DOHH2 (cell line): Measurements from ENCODE around the gene IGSF10.
"Not testable (repeated sequence)": the region's sequence is repeated elsewhere in the genome, so short reads cannot be mapped to it uniquely, and the experiment has no call there.

ENCODE experiments used
- H3F3A ChIP-seq: fragments of 200-600 bp; sonication (generic), shearing (Covaris generic); 2 replicates; pipeline ENCODE4 v1.6.0; 2016; ENCODE audit warnings: antibody characterized with exemption, mild to moderate bottlenecking; ENCODE audit not compliant: control insufficient read depth, insufficient read depth
- H3K27ac ChIP-seq: fragments of 200-600 bp; sonication (generic); 2 replicates; pipeline ENCODE4 v1.5.1; 2014; ENCODE audit warnings: low read depth, mild to moderate bottlenecking, low read length, moderate library complexity
- H3K27me3 ChIP-seq: fragments of 200-600 bp; sonication (generic); 2 replicates; pipeline ENCODE4 v1.6.1; 2014; ENCODE audit warnings: mild to moderate bottlenecking, low read length, mixed read lengths; ENCODE audit not compliant: control insufficient read depth
- H3K36me3 ChIP-seq: fragments of 200-600 bp; sonication (generic); 2 replicates; pipeline ENCODE4 v1.6.1; 2014; ENCODE audit warnings: mild to moderate bottlenecking, low read length, moderate library complexity, mixed read lengths; ENCODE audit not compliant: control insufficient read depth
- H3K4me1 ChIP-seq: fragments of 200-600 bp; sonication (generic); 2 replicates; pipeline ENCODE4 v1.6.1; 2014; ENCODE audit warnings: mild to moderate bottlenecking, low read length, mixed read lengths; ENCODE audit not compliant: control insufficient read depth
- H3K4me2 ChIP-seq: fragments of 200-600 bp; sonication (generic); 2 replicates; pipeline ENCODE4 v1.6.0; 2014; ENCODE audit warnings: mild to moderate bottlenecking, low read length, moderate library complexity
- H3K4me3 ChIP-seq: fragments of 200-600 bp; sonication (generic); 2 replicates; pipeline ENCODE4 v1.5.1; 2014; ENCODE audit warnings: mild to moderate bottlenecking, low read length, mixed read lengths
- H3K79me2 ChIP-seq: fragments of 200-600 bp; sonication (generic); 2 replicates; pipeline ENCODE4 v1.6.1; 2014; ENCODE audit warnings: mild to moderate bottlenecking, low read length, mixed read lengths; ENCODE audit not compliant: control insufficient read depth
- H3K9me2 ChIP-seq: fragments of 200-600 bp; sonication (generic); replicated peaks from 2 replicates; pipeline ENCODE4 v1.6.1; 2014; ENCODE audit warnings: mild to moderate bottlenecking, low read length, mixed read lengths; ENCODE audit not compliant: control insufficient read depth
- H3K9me3 ChIP-seq: fragments of 200-600 bp; sonication (generic); 2 replicates; pipeline ENCODE4 v1.6.1; 2014; ENCODE audit warnings: antibody characterized with exemption, low read length, mixed read lengths; ENCODE audit not compliant: control insufficient read depth, insufficient read depth
- H4K20me1 ChIP-seq: fragments of 200-600 bp; sonication (generic); 2 replicates; pipeline ENCODE4 v1.6.0; 2014; ENCODE audit warnings: low read depth, mild to moderate bottlenecking, antibody characterized with exemption, low read length, moderate library complexity; ENCODE audit not compliant: control insufficient read depth, insufficient read depth
- CTCF ChIP-seq: fragments of 200-600 bp; sonication (generic); IDR thresholded peaks from one replicate; pipeline ENCODE4 v1.5.1; 2014; ENCODE audit warnings: antibody characterized with exemption, mild to moderate bottlenecking, low read depth, low read length; ENCODE audit not compliant: poor library complexity, severe bottlenecking
- EZH2phosphoT487 ChIP-seq: fragments of 200-600 bp; sonication (generic); IDR thresholded peaks from 2 replicates; pipeline ENCODE4 v1.6.1; 2017; ENCODE audit warnings: borderline replicate concordance, mild to moderate bottlenecking, antibody characterized with exemption, low read length, moderate library complexity, mixed read lengths

IGSF10 gene, protein sequence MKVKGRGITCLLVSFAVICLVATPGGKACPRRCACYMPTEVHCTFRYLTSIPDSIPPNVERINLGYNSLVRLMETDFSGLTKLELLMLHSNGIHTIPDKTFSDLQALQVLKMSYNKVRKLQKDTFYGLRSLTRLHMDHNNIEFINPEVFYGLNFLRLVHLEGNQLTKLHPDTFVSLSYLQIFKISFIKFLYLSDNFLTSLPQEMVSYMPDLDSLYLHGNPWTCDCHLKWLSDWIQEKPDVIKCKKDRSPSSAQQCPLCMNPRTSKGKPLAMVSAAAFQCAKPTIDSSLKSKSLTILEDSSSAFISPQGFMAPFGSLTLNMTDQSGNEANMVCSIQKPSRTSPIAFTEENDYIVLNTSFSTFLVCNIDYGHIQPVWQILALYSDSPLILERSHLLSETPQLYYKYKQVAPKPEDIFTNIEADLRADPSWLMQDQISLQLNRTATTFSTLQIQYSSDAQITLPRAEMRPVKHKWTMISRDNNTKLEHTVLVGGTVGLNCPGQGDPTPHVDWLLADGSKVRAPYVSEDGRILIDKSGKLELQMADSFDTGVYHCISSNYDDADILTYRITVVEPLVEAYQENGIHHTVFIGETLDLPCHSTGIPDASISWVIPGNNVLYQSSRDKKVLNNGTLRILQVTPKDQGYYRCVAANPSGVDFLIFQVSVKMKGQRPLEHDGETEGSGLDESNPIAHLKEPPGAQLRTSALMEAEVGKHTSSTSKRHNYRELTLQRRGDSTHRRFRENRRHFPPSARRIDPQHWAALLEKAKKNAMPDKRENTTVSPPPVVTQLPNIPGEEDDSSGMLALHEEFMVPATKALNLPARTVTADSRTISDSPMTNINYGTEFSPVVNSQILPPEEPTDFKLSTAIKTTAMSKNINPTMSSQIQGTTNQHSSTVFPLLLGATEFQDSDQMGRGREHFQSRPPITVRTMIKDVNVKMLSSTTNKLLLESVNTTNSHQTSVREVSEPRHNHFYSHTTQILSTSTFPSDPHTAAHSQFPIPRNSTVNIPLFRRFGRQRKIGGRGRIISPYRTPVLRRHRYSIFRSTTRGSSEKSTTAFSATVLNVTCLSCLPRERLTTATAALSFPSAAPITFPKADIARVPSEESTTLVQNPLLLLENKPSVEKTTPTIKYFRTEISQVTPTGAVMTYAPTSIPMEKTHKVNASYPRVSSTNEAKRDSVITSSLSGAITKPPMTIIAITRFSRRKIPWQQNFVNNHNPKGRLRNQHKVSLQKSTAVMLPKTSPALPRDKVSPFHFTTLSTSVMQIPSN (N-terminal part only)

GRCh38 chr3:151460774-151461450 lies at the start of gene IGSF10:
Gene IGSF10 (minus strand): TSS chr3:151461061. CDS start chr3:151458709, 2,352 bp downstream.
- Histone ChIP-seq H3K9me2 (no peaks in the 10 kb centered on the region), H3K4me1 (no peaks in the 10 kb centered on the region), H4K20me1 (no peaks in the 10 kb centered on the region), H3K9me3 (no peaks in the 10 kb centered on the region), H3K79me2 (no peaks in the 10 kb centered on the region), H3K4me3 (no peak within 1 kb of the TSS), H3K36me3 (no peaks in the 10 kb centered on the region), H3K27me3 (peaks cover 24% of the 10 kb centered on the region), H3F3A (no peaks in the 10 kb centered on the region), H3K4me2 (no peak within 1 kb of the TSS), H3K27ac (no peak within 1 kb of the TSS)
- TF ChIP-seq EZH2phosphoT487: no peak
- TF ChIP-seq CTCF: no peak

GRCh38 chr3:151509468-151510135 lies 48.7 kb upstream of the IGSF10 start:
- H3K79me2 ChIP-seq, H3K27me3 ChIP-seq, H3K36me3 ChIP-seq, H3K4me1 ChIP-seq, H3K4me2 ChIP-seq, H4K20me1 ChIP-seq, H3F3A ChIP-seq, H3K9me2 ChIP-seq, H3K4me3 ChIP-seq, H3K9me3 ChIP-seq, H3K27ac ChIP-seq: not testable (repeated sequence)

GRCh38 chr3:151504606-151505005 lies 43.7 kb upstream of the IGSF10 start:
- H3F3A ChIP-seq: no peaks in the 10 kb centered on the region
- no peaks in the 10 kb centered on the region for H3K9me3 ChIP-seq
- no peak overlapping the region for H3K27ac ChIP-seq
- H3K9me2 ChIP-seq: no peaks in the 10 kb centered on the region
- no peaks in the 10 kb centered on the region for H4K20me1 ChIP-seq
- H3K4me1 ChIP-seq: no peaks in the 10 kb centered on the region
- H3K4me2 ChIP-seq: no peak overlapping the region
- no peak overlapping the region for H3K4me3 ChIP-seq
- H3K27me3 ChIP-seq: no peaks in the 10 kb centered on the region
- no peaks in the 10 kb centered on the region for H3K36me3 ChIP-seq
- TF ChIP-seq EZH2phosphoT487 (no peak), CTCF (no peak)
- no peaks in the 10 kb centered on the region for H3K79me2 ChIP-seq
